Gastrocnemius medialis (tissue), 4 donors: Measurements from ENCODE around the gene SF3A1.

ENCODE experiments used
- POLR2A ChIP-seq, 2 donors: fragments of 450-650 bp; IDR thresholded peaks; one replicate each; pipeline ENCODE4 v1.6.1; 2017; ENCODE audit warnings: antibody characterized with exemption in 2 of 2, mild to moderate bottlenecking in 2 of 2, moderate library complexity in 2 of 2
- TF ChIP-seq, protein P1 (sequence below), 5 experiments: fragments of 450-650 bp in 3 of 5; fragments of 200-600 bp in 2 of 5; sonication (generic) in 2 of 5; IDR thresholded peaks in 4 of 5; conservative IDR thresholded peaks in 1 of 5; 1 replicate in 4 of 5; 2 replicates in 1 of 5; pipeline ENCODE4 v1.5.1; 2016 to 2019; ENCODE audit warnings: antibody characterized with exemption in 5 of 5, mild to moderate bottlenecking in 3 of 5, moderate library complexity in 3 of 5

DNA sequence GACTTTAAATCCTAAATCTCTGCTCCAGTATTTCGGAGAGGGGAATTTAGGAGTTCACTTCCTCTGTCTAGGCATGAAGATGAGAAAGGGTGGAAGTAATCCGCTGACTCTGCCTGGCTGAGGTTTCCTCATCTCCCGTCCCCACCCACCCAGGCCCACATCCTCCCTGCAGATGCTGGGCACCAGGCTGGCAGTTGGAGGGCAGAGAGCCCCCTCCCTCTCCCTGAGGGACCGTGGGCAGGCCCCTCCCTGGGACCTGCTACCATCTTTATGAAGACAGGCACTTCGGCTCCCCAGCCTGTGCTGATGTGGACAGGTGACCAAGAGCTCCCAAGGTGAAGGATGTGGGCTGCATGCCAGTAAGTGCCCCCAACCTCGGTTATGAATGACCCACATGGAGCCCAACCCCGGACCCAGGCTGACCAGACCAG is 74.1 kb downstream of the SF3A1 start:
- TF ChIP-seq, protein P1, sequence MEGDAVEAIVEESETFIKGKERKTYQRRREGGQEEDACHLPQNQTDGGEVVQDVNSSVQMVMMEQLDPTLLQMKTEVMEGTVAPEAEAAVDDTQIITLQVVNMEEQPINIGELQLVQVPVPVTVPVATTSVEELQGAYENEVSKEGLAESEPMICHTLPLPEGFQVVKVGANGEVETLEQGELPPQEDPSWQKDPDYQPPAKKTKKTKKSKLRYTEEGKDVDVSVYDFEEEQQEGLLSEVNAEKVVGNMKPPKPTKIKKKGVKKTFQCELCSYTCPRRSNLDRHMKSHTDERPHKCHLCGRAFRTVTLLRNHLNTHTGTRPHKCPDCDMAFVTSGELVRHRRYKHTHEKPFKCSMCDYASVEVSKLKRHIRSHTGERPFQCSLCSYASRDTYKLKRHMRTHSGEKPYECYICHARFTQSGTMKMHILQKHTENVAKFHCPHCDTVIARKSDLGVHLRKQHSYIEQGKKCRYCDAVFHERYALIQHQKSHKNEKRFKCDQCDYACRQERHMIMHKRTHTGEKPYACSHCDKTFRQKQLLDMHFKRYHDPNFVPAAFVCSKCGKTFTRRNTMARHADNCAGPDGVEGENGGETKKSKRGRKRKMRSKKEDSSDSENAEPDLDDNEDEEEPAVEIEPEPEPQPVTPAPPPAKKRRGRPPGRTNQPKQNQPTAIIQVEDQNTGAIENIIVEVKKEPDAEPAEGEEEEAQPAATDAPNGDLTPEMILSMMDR (IDR thresholded peaks at IDR 0.05 in 4 of 5, conservative IDR thresholded peaks at IDR 0.05 in 1 of 5): no peak
- no peak for TF ChIP-seq POLR2A (IDR thresholded peaks at IDR 0.05)
